C4-2B (cell line): Measurements from ENCODE around the gene THBS2.

ENCODE experiments used
- H3K27ac ChIP-seq: fragments of 450-650 bp; 2 replicates; pipeline ENCODE4 v1.5.1; 2017
- CTCF ChIP-seq: fragments of 450-650 bp; conservative IDR thresholded peaks from 2 replicates; pipeline ENCODE4 v1.5.1; 2017; ENCODE audit warnings: mild to moderate bottlenecking
- ZFX ChIP-seq: fragments of 450-650 bp; IDR thresholded peaks from 2 replicates; pipeline ENCODE4 v1.6.1; 2017

The THBS2 gene

GRCh38 chr6:169171016-169171415, 82.6 kb downstream of the THBS2 start:
- TF ChIP-seq CTCF, result no peak
- TF ChIP-seq ZFX, result no peak
- H3K27ac ChIP-seq, result no peak overlapping the region

- no peak overlapping the region for H3K27ac ChIP-seq
- TF ChIP-seq CTCF (no peak), ZFX (no peak)
Measured at GRCh38 chr6:169170583-169170955, 83.1 kb downstream of the THBS2 start.

GRCh38 chr6:169169941-169170582, 83.6 kb downstream of the THBS2 start:
- H3K27ac ChIP-seq, result no peak overlapping the region
- TF ChIP-seq ZFX (no peak), CTCF (no peak)

GRCh38 chr6:169169375-169169774, 84.3 kb downstream of the THBS2 start:
- H3K27ac ChIP-seq, result no peak overlapping the region
- TF ChIP-seq ZFX, result no peak
- no peak for TF ChIP-seq CTCF

GRCh38 chr6:169168706-169169105, 84.9 kb downstream of the THBS2 start:
- H3K27ac ChIP-seq, result no peak overlapping the region
- no peak for TF ChIP-seq CTCF
- no peak for TF ChIP-seq ZFX

GRCh38 chr6:169168302-169168630, 85.4 kb downstream of the THBS2 start:
- TF ChIP-seq ZFX, result no peak
- TF ChIP-seq CTCF, result no peak
- no peak overlapping the region for H3K27ac ChIP-seq

- TF ChIP-seq ZFX (no peak), CTCF (no peak)
- H3K27ac ChIP-seq, result no peak overlapping the region
Measured at GRCh38 chr6:169167581-169168301, 85.9 kb downstream of the THBS2 start.
